PC-3 (cell line): ENCODE data around the gene B4GALT7. TPM values are rescaled to one million over a fixed set of nuclear protein-coding genes. Genes with fewer than 3 reads are reported as not detected.

Source experiments
- ATAC-seq: fragments of 200-7000 bp; cut with Tn5 transposase; 2 replicates; pipeline ENCODE4 v1.9.1; 2020; ENCODE audit warnings: mild to moderate bottlenecking, moderate library complexity
- Bru-seq: library from RNA; stranded (reverse); fragments of 400-500 nt; gene quantifications from one replicate; lab custom pipeline; 2021; lab: Mats Ljungman, UMichigan
- BruChase-seq, 2 experiments: library from RNA; stranded (reverse); fragments of 400-500 nt; gene quantifications; one replicate each; lab custom pipeline; 2021; lab: Mats Ljungman, UMichigan
- BruUV-seq: library from RNA; stranded (reverse); fragments of 400-500 nt; replicated peaks from 2 replicates; lab custom pipeline; 2021; lab: Mats Ljungman, UMichigan
- CTCF ChIA-PET: fragments of 300-600 bp; sonication (Branson Sonifier 250); formaldehyde crosslinking; loops from one replicate; lab custom pipeline; 2022; ENCODE audit warnings: antibody characterized with exemption; lab: Charles Lee
- POLR2A ChIA-PET: fragments of 300-600 bp; sonication (Branson Sonifier 250); formaldehyde crosslinking; loops from one replicate; lab custom pipeline; 2022; ENCODE audit warnings: antibody characterized with exemption; ENCODE audit not compliant: unreplicated experiment; lab: Charles Lee
- DNase-seq: peaks from one replicate; pipeline ENCODE4 v3.0.0-alpha.2; 2015
- H2AFZ ChIP-seq: fragments of 300-600 bp; sonication (generic); 2 replicates; pipeline ENCODE4 v1.6.0; 2016; ENCODE audit warnings: antibody characterized with exemption, low read length
- H3F3A ChIP-seq: fragments of 300-600 bp; sonication (generic); one replicate; pipeline ENCODE4 v1.6.0; 2017; ENCODE audit warnings: antibody characterized with exemption, low read length, control low read depth, mild to moderate bottlenecking; ENCODE audit not compliant: unreplicated experiment
- H3K27ac ChIP-seq: fragments of 300-600 bp; sonication (generic); 2 replicates; pipeline ENCODE4 v1.5.1; 2016; ENCODE audit warnings: mild to moderate bottlenecking, low read length
- H3K27me3 ChIP-seq: fragments of 300-600 bp; sonication (generic); 2 replicates; pipeline ENCODE4 v1.6.1; 2016; ENCODE audit warnings: low read length, mixed read lengths
- H3K36me3 ChIP-seq: fragments of 300-600 bp; sonication (generic); 2 replicates; pipeline ENCODE4 v1.6.1; 2016; ENCODE audit warnings: low read depth, mixed run types, low read length, mixed read lengths
- H3K4me1 ChIP-seq: fragments of 300-600 bp; sonication (generic); 2 replicates; pipeline ENCODE4 v1.5.1; 2016; ENCODE audit warnings: low read length; ENCODE audit not compliant: insufficient read depth
- H3K4me2 ChIP-seq: fragments of 300-600 bp; sonication (generic); 2 replicates; pipeline ENCODE4 v1.6.0; 2016; ENCODE audit warnings: low read length
- H3K4me3 ChIP-seq: fragments of 300-600 bp; sonication (generic); 2 replicates; pipeline ENCODE4 v1.5.1; 2016; ENCODE audit warnings: mild to moderate bottlenecking, low read length, mixed read lengths
- H3K79me2 ChIP-seq: fragments of 300-600 bp; sonication (generic); 2 replicates; pipeline ENCODE4 v1.6.1; 2017; ENCODE audit warnings: low read length, mixed read lengths
- H3K9ac ChIP-seq: fragments of 300-600 bp; sonication (generic); 2 replicates; pipeline ENCODE4 v1.6.0; 2016; ENCODE audit warnings: mild to moderate bottlenecking, low read length
- H3K9me2 ChIP-seq: fragments of 300-600 bp; sonication (generic); replicated peaks from 2 replicates; pipeline ENCODE4 v1.6.1; 2016; ENCODE audit warnings: mixed run types, low read length, mixed read lengths
- H3K9me3 ChIP-seq: fragments of 300-600 bp; sonication (generic); 2 replicates; pipeline ENCODE4 v1.6.1; 2016; ENCODE audit warnings: low read length, mixed read lengths
- H4K20me1 ChIP-seq: fragments of 300-600 bp; sonication (generic); 2 replicates; pipeline ENCODE4 v1.6.1; 2016; ENCODE audit warnings: low read length, mixed read lengths
- CTCF ChIP-seq: fragments of 300-600 bp; sonication (generic); conservative IDR thresholded peaks from 2 replicates; pipeline ENCODE4 v1.5.1; 2017; ENCODE audit warnings: antibody characterized with exemption, low read depth, mild to moderate bottlenecking, low read length
- EZH2 ChIP-seq: fragments of 300-600 bp; sonication (generic); IDR thresholded peaks from one replicate; pipeline ENCODE4 v1.6.1; 2017; ENCODE audit warnings: antibody characterized with exemption, mild to moderate bottlenecking, low read length; ENCODE audit not compliant: unreplicated experiment
- EZH2phosphoT487 ChIP-seq: fragments of 300-600 bp; sonication (generic); IDR thresholded peaks from 2 replicates; pipeline ENCODE4 v1.6.1; 2018; ENCODE audit warnings: mild to moderate bottlenecking, antibody characterized with exemption, low read length, borderline replicate concordance
- intact Hi-C: fragments of 100-400 bp; cut with micrococcal nuclease; formaldehyde crosslinking; loops from 2 replicates; pipeline ENCODE4 v1.9.0; 2023
- long read RNA-seq: library from polyadenylated mRNA; unstranded; transcript quantifications from one replicate; pipeline ENCODE4 v2.0.0, GENCODE V29; 2021; ENCODE audit not compliant: unreplicated experiment
- total RNA-seq: library from RNA; depleted of rRNA; stranded (reverse); fragments of >200 nt; gene quantifications from 2 replicates; pipeline ENCODE4 v1.2.3, GENCODE V29; 2014; rRNA removed

B4GALT7 gene
- total RNA-seq (33.8 and 41.6 TPM in 2 replicates), Bru-seq, nascent RNA (percentile 76 among the genes with signal in this experiment), BruChase-seq, experiment 1, labeled RNA remaining after a 6-hour chase (percentile 84 among the genes with signal in this experiment), BruChase-seq, experiment 2, labeled RNA remaining after a 2-hour chase (percentile 79 among the genes with signal in this experiment)
- long read RNA-seq, transcript B4GALT7-201 (6 exons, 1,747 nt), result major isoform, 64 of 95 reads
- long read RNA-seq, partial matches to known transcripts, result 6 of 95 reads
- long read RNA-seq, other reads (novel, unspliced or antisense), result 20 of 95 reads

GRCh38 chr5:177599731-177600507 is at the start of gene B4GALT7:
Gene B4GALT7 (plus strand): TSS chr5:177600132. CDS start chr5:177600211, 79 bp downstream.
- H3K4me3 ChIP-seq, result peak within 1 kb of the TSS; percentile 99
- no peaks in the 10 kb centered on the region for H4K20me1 ChIP-seq
- H3K4me2 ChIP-seq, result peak within 1 kb of the TSS; percentile 100
- H3K4me1 ChIP-seq, result peaks cover 9% of the 10 kb centered on the region; the same call in 1 of the 2 replicates
- peaks cover 16% of the 10 kb centered on the region for H3K79me2 ChIP-seq
- BruUV-seq, result no TSS peak
- no peak for TF ChIP-seq EZH2
- no peak for TF ChIP-seq EZH2phosphoT487
- TF ChIP-seq CTCF, result no peak
- H3K36me3 ChIP-seq, result peaks cover 19% of the 10 kb centered on the region; the same call in 1 of the 2 replicates
- intact Hi-C loops, result loop anchor here (2.0 kb wide), 1 partner anchor 83 kb away; the partner anchor contains the start of gene DDX41
- H3K9me3 ChIP-seq, result no peaks in the 10 kb centered on the region
- peak within 1 kb of the TSS; percentile 97 for H3K9ac ChIP-seq
- no peaks in the 10 kb centered on the region for H3K9me2 ChIP-seq
- ChIA-PET CTCF (no interaction called here), POLR2A (interaction anchor here (0.7 kb wide), 1 partner anchor 31 kb away, joined by 3 read pairs; no protein-coding TSS in a partner anchor)
- ATAC-seq (peak; percentile 87), DNase-seq (peak; percentile 82)
- H3F3A ChIP-seq, result no peaks in the 10 kb centered on the region
- no peaks in the 10 kb centered on the region for H3K27me3 ChIP-seq
- peak within 1 kb of the TSS; percentile 61 for H3K27ac ChIP-seq
- H2AFZ ChIP-seq, result peak within 1 kb of the TSS; percentile 100

- Histone ChIP-seq H3K79me2 (peaks cover 64% of the 10 kb centered on the region), H3K27me3 (no peaks in the 10 kb centered on the region), H3K9me2 (no peaks in the 10 kb centered on the region), H4K20me1 (peaks cover 15% of the 10 kb centered on the region; the same call in 1 of the 2 replicates), H2AFZ (peak overlapping the region; percentile 76; the same call in 1 of the 2 replicates), H3K9me3 (no peaks in the 10 kb centered on the region), H3K4me3 (peak overlapping the region; percentile 93), H3K27ac (no peak overlapping the region), H3K4me1 (peaks cover 24% of the 10 kb centered on the region), H3F3A (peaks cover 2% of the 10 kb centered on the region), H3K36me3 (no peaks in the 10 kb centered on the region; the same call in 1 of the 2 replicates), H3K4me2 (peak overlapping the region; percentile 93), H3K9ac (peak overlapping the region; percentile 79)
- TF ChIP-seq EZH2phosphoT487 (no peak), EZH2 (no peak)
- CTCF ChIA-PET, result no interaction called here
- POLR2A ChIA-PET, result no interaction called here
- intact Hi-C loops, result loop anchor here (5.0 kb wide), 1 partner anchor 36 kb away; the partner anchor contains the start of gene DDX41
- no TSS peak for BruUV-seq
- DNase-seq (peak; percentile 23), ATAC-seq (peak; percentile 37)
Observed at GRCh38 chr5:177552839-177553455, 47.0 kb upstream of the B4GALT7 start.
